ENCODE results near the gene HIP1.
A peak's percentile ranks its signal among the peaks of the same experiment; 100 is the strongest.

The HIP1 gene

DNA sequence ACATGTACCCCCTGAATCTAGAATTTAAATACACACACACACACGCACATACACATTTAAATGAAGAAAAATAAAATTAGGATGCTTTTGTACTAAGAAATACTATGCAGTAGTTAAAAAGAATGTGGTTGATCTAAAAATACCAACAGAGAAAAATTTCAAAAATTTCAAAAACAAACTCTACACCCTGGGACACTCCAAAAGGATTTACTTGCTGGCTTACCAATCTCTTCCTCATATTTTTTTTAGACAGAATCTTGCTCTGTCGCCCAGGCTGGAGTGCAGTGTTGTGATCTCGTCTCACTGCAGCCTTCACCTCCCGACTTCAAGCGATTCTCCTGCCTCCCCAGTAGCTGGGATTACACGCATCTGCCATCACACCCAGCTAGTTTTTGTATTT, 80.9 kb downstream of the HIP1 start:
- H3K27me3 ChIP-seq (ENCODE audit: control insufficient read depth, insufficient read depth, low read length), result no peaks in the 10 kb centered on the region
- H3K36me3 ChIP-seq (ENCODE audit: insufficient read depth, low read length), result peaks cover 14% of the 10 kb centered on the region
- H3K9ac ChIP-seq (ENCODE audit: low read depth, low read length), result peak overlapping the region; percentile 59
- H3K4me1 ChIP-seq (ENCODE audit: control insufficient read depth, insufficient read depth, low read length), result peaks cover 22% of the 10 kb centered on the region
- H3K4me2 ChIP-seq (ENCODE audit: low read length), result peak overlapping the region; percentile 24
- no peaks in the 10 kb centered on the region for H3K9me3 ChIP-seq (replicated peaks; ENCODE audit: low read length)
- no peak overlapping the region for H3K4me3 ChIP-seq (ENCODE audit: low read length)

DNA sequence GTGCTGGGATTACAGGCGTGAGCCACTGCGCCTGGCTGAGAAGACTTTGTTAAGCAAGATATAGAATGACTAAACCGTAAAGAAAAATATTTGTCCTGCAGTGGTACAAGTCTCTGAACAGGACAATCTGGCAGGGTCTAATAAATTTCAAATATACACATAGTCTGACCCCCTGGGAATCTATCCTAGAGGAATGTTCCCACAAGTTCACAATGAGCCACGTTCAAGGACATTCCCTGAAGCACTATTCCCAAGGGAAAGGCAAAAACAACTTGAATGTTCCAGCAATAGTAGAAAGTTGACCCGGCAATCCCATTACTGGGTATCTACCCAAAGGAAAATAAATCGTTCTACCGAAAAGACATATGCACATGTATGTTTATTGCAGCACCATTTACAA, 82.0 kb downstream of the HIP1 start:
- no peak overlapping the region for H3K4me2 ChIP-seq (ENCODE audit: low read length)
- peaks cover 17% of the 10 kb centered on the region for H3K36me3 ChIP-seq (ENCODE audit: insufficient read depth, low read length)
- H3K9ac ChIP-seq (ENCODE audit: low read depth, low read length), result no peak overlapping the region
- no peak overlapping the region for H3K4me3 ChIP-seq (ENCODE audit: low read length)
- peaks cover 19% of the 10 kb centered on the region for H3K4me1 ChIP-seq (ENCODE audit: control insufficient read depth, insufficient read depth, low read length)
- H3K27me3 ChIP-seq (ENCODE audit: control insufficient read depth, insufficient read depth, low read length), result no peaks in the 10 kb centered on the region
- no peaks in the 10 kb centered on the region for H3K9me3 ChIP-seq (replicated peaks; ENCODE audit: low read length)

DNA sequence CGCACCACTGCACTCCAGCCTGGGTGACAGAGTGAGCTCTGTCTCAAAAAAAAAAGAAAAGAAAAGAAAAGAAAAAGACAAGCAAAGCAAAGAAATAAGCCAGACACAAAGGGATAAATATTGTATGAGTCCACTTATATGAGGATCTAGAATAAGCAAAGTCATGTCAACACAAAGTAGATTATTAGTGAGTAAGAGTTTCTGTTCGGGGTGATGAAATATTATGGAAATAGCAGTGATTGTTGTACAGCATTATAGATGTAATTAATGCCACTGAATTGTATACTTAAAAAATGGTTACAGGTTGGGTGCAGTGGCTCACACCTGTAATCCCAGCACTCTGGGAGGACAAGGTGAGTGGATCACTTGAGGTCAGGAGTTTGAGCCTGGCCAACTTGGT, 83.2 kb downstream of the HIP1 start:
- Histone ChIP-seq H3K9me3 (replicated peaks; ENCODE audit: low read length) (no peaks in the 10 kb centered on the region), H3K4me3 (ENCODE audit: low read length) (no peak overlapping the region), H3K4me2 (ENCODE audit: low read length) (no peak overlapping the region), H3K27me3 (ENCODE audit: control insufficient read depth, insufficient read depth, low read length) (no peaks in the 10 kb centered on the region), H3K9ac (ENCODE audit: low read depth, low read length) (no peak overlapping the region), H3K36me3 (ENCODE audit: insufficient read depth, low read length) (peaks cover 17% of the 10 kb centered on the region), H3K4me1 (ENCODE audit: control insufficient read depth, insufficient read depth, low read length) (peaks cover 25% of the 10 kb centered on the region)

DNA sequence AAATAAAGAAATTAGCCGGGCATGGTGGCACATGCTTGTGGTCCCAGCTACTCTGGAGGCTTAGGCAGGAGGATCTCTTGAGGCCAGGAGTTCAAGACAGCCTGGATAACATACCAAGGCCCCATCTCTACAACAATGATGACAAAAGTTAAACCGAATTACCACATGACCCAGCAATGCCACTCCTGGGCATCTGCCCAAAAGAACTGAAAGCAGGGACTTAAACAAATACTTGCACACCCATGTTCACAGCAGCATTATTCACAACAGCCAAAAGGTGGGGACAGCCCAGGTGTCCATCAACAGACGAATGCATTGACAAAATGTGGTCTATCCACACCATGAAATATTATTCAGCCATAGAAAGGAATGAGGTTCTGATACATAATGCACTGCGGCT, 83.9 kb downstream of the HIP1 start:
- no peak overlapping the region for H3K4me2 ChIP-seq (ENCODE audit: low read length)
- H3K36me3 ChIP-seq (ENCODE audit: insufficient read depth, low read length), result peaks cover 17% of the 10 kb centered on the region
- no peak overlapping the region for H3K4me3 ChIP-seq (ENCODE audit: low read length)
- H3K9me3 ChIP-seq (replicated peaks; ENCODE audit: low read length), result no peaks in the 10 kb centered on the region
- peaks cover 32% of the 10 kb centered on the region for H3K4me1 ChIP-seq (ENCODE audit: control insufficient read depth, insufficient read depth, low read length)
- no peaks in the 10 kb centered on the region for H3K27me3 ChIP-seq (ENCODE audit: control insufficient read depth, insufficient read depth, low read length)
- no peak overlapping the region for H3K9ac ChIP-seq (ENCODE audit: low read depth, low read length)

DNA sequence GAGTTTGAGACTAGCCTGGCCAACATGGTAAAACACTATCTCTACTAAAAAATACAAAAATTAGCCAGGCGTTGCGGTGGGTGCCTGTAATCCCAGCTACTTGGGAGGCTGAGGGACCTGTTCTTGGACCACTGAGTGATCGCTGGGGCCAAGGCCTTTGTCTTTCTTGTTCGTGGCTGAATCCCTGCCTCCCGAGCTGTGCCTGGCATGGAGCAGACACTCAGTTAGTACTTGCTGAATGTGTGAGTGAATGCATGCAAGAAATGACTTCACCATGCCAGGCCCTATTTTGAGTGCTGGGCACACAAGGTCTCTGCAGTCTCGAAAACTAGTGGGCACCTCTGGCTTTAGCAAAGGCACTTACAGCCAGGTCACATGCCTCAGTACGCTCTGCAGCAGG, 85.1 kb downstream of the HIP1 start:
- Histone ChIP-seq H3K9ac (ENCODE audit: low read depth, low read length) (no peak overlapping the region), H3K4me1 (ENCODE audit: control insufficient read depth, insufficient read depth, low read length) (peaks cover 29% of the 10 kb centered on the region), H3K4me2 (ENCODE audit: low read length) (no peak overlapping the region), H3K27me3 (ENCODE audit: control insufficient read depth, insufficient read depth, low read length) (no peaks in the 10 kb centered on the region), H3K36me3 (ENCODE audit: insufficient read depth, low read length) (peaks cover 17% of the 10 kb centered on the region), H3K4me3 (ENCODE audit: low read length) (no peak overlapping the region), H3K9me3 (replicated peaks; ENCODE audit: low read length) (no peaks in the 10 kb centered on the region)

DNA sequence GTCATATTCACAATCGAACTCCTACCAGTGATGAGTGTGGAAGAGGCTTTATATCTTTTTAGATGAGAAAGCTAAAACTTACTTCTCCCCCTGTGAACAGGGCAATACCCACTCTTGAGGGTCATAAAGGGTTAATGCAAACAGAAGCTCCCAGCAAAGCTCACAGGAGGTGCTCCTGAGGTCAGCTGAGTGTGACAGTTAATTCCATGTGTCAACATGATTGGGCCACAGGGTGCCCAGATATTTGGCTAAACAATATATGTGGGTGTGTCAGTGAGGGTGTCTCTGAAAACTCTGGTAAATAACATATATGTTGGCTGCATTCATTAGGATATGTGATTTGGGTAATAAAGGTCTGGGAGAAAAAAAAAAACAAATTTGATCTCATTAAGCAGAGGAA, 86.0 kb downstream of the HIP1 start:
- H3K27me3 ChIP-seq (ENCODE audit: control insufficient read depth, insufficient read depth, low read length), result no peaks in the 10 kb centered on the region

DNA sequence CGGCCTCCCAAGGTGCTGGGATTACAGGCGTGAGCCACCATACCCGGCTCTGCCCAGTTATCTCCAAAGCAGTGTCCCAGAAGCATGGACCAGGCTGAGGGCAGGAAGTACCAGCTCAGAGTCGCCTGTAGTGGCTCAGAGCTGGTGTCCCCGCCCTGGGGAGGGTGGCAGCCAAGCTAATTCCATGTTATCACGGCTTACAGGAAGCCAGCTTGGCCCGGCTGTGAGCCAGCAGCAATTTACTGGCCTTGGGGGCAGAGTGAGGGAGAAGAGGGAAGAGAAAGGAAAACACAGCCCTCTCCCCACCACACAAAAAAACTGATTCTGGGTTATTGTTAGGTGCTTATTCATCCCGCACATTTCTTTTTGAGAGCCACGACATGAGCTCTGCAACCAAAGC, 88.1 kb downstream of the HIP1 start:
- no peaks in the 10 kb centered on the region for H3K9me3 ChIP-seq (replicated peaks; ENCODE audit: low read length)
- peaks cover 17% of the 10 kb centered on the region for H3K4me1 ChIP-seq (ENCODE audit: control insufficient read depth, insufficient read depth, low read length)
- no peak overlapping the region for H3K4me3 ChIP-seq (ENCODE audit: low read length)
- no peak overlapping the region for H3K9ac ChIP-seq (ENCODE audit: low read depth, low read length)
- H3K27me3 ChIP-seq (ENCODE audit: control insufficient read depth, insufficient read depth, low read length), result no peaks in the 10 kb centered on the region
- H3K4me2 ChIP-seq (ENCODE audit: low read length), result no peak overlapping the region
- H3K36me3 ChIP-seq (ENCODE audit: insufficient read depth, low read length), result peaks cover 29% of the 10 kb centered on the region

More for the DNA sequence above, 86.0 kb downstream of the HIP1 start:
- Histone ChIP-seq H3K4me2 (ENCODE audit: low read length) (no peak overlapping the region), H3K9ac (ENCODE audit: low read depth, low read length) (no peak overlapping the region), H3K4me1 (ENCODE audit: control insufficient read depth, insufficient read depth, low read length) (peaks cover 21% of the 10 kb centered on the region), H3K36me3 (ENCODE audit: insufficient read depth, low read length) (peaks cover 20% of the 10 kb centered on the region), H3K4me3 (ENCODE audit: low read length) (no peak overlapping the region), H3K9me3 (replicated peaks; ENCODE audit: low read length) (no peaks in the 10 kb centered on the region)

DNA sequence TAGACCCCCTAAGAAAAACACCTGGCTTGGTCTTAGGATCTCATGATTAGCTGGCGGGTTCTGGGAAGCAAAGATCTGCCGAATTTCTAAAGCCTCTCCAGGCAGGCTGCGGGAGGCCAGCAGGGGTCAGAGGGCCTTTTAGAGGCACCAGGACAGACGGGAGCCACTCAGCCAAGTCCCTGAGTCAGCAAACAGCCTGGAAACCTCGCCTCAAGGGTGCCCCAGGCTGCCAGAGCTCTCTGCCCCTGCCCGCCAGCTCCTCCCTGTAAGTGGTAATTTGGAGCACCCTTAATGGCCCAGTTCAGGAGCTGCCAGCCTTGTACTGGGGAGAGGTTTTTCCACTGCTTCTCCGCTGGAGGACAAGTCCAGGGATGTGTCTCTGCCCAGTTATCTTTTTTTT, 88.7 kb downstream of the HIP1 start:
- Histone ChIP-seq H3K9ac (ENCODE audit: low read depth, low read length) (no peak overlapping the region), H3K4me3 (ENCODE audit: low read length) (no peak overlapping the region), H3K4me1 (ENCODE audit: control insufficient read depth, insufficient read depth, low read length) (peaks cover 17% of the 10 kb centered on the region), H3K4me2 (ENCODE audit: low read length) (no peak overlapping the region), H3K9me3 (replicated peaks; ENCODE audit: low read length) (no peaks in the 10 kb centered on the region), H3K27me3 (ENCODE audit: control insufficient read depth, insufficient read depth, low read length) (no peaks in the 10 kb centered on the region), H3K36me3 (ENCODE audit: insufficient read depth, low read length) (peaks cover 29% of the 10 kb centered on the region)

DNA sequence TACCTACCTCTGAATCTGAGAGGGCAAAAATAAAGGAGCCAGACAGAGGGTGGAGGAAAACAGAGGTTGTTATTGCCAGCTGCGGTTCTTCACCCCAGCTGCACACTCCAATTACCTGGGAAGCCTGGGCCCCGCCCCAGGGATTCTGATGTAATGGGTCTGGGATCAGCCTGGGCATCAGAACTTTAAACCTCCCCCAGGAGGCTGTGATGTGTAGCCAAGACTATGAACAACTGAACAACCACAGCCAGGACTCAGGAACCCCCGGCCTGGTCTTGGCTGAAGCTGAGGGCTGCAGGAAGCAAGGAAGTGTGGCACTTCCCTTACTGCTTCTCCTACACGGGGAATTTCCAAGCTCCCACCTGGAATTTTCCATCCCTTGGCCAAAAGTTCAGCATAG, 89.3 kb downstream of the HIP1 start:
- no peaks in the 10 kb centered on the region for H3K27me3 ChIP-seq (ENCODE audit: control insufficient read depth, insufficient read depth, low read length)
- peaks cover 17% of the 10 kb centered on the region for H3K4me1 ChIP-seq (ENCODE audit: control insufficient read depth, insufficient read depth, low read length)
- H3K9me3 ChIP-seq (replicated peaks; ENCODE audit: low read length), result no peaks in the 10 kb centered on the region
- no peak overlapping the region for H3K9ac ChIP-seq (ENCODE audit: low read depth, low read length)
- H3K4me3 ChIP-seq (ENCODE audit: low read length), result no peak overlapping the region
- no peak overlapping the region for H3K4me2 ChIP-seq (ENCODE audit: low read length)
- peaks cover 24% of the 10 kb centered on the region for H3K36me3 ChIP-seq (ENCODE audit: insufficient read depth, low read length)

DNA sequence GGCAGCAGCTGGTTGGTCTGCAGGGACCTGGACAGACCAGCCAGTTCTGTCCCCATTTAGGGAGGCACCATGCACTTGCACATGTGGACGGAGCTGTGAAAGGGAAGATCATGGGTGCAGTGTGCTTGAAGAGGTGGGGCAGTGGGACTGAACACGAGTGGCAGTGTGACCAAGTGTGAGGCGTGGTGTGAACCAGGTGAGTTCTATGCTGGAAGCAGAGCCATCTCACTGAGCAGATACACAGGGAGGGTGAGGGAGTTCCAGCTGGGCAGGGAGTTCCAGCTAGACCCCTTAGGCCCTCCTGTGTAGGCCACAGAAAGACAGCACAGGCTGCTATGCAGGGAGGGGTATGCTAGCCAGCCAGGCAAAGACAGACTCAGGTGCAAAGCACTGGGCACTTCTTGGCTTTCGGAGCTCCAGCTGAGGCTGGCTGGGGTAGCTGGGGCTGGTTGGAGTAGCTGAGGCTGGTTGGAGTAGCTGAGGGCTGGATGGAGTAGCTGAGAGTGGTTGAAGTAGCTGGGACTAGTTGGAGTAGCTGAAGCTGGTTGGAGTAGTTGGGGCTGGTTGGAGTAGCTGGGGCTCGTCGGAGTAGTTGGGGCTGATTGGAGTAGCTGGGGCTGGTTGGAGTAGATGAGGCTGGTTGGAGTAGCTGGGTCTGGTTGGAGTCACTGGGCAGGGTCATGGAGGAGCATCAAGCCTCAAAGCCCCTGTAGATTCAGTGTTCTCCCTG, 90.9 kb downstream of the HIP1 start:
- H3K36me3 ChIP-seq (ENCODE audit: insufficient read depth, low read length), result peaks cover 15% of the 10 kb centered on the region
- H3K4me3 ChIP-seq (ENCODE audit: low read length), result no peak overlapping the region
- H3K4me2 ChIP-seq (ENCODE audit: low read length), result no peak overlapping the region
- peaks cover 17% of the 10 kb centered on the region for H3K4me1 ChIP-seq (ENCODE audit: control insufficient read depth, insufficient read depth, low read length)
- H3K9ac ChIP-seq (ENCODE audit: low read depth, low read length), result no peak overlapping the region
- no peaks in the 10 kb centered on the region for H3K9me3 ChIP-seq (replicated peaks; ENCODE audit: low read length)
- no peaks in the 10 kb centered on the region for H3K27me3 ChIP-seq (ENCODE audit: control insufficient read depth, insufficient read depth, low read length)

DNA sequence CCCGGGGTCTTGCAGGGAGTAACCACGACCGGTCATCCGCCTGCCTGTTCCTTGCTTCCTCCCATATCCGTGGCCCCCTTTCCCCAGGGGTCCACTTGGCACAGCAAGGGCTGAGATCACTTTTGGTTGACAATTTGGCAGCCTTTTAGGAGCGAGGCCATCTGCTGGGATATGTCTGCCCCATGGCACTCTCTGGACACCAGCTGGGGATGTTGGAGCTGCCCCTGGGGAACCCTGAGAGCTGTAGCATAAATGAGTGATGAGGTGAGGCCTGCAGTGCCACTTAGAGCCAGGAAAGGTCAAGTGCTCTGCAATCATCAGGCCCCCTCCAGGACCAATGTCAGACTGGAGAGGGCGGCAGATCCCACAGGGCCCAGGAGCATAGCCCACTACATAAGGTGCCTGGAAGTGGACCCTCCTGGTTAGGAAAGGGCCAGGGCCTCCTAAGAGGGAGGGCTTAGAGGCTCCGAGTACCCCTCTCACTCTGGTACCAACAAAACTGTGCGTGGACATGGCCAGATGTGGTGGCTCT, 92.1 kb downstream of the HIP1 start:
- Histone ChIP-seq H3K4me3 (ENCODE audit: low read length) (no peak overlapping the region), H3K36me3 (ENCODE audit: insufficient read depth, low read length) (peaks cover 12% of the 10 kb centered on the region), H3K9me3 (replicated peaks; ENCODE audit: low read length) (no peaks in the 10 kb centered on the region), H3K9ac (ENCODE audit: low read depth, low read length) (no peak overlapping the region), H3K27me3 (ENCODE audit: control insufficient read depth, insufficient read depth, low read length) (no peaks in the 10 kb centered on the region), H3K4me1 (ENCODE audit: control insufficient read depth, insufficient read depth, low read length) (peaks cover 17% of the 10 kb centered on the region), H3K4me2 (ENCODE audit: low read length) (no peak overlapping the region)

DNA sequence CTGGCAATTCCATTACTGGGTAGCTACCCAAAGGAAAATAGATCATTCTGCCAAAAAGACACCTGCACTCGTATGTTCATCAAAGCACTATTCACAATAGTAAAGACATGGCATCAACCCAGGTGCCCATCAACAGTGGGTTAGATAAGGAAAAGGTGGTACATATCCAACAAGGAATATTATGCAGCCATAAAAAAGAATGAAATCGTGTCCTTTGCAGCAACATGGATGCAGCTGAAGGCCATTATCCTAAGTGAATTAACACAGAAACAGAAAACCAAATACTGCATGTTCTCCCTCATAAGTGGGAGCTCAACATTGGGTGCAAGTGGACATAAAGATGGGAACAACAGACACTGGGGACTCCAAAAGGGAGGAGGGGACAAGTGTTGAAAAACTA, 93.2 kb downstream of the HIP1 start:
- Histone ChIP-seq H3K9ac (ENCODE audit: low read depth, low read length) (no peak overlapping the region), H3K9me3 (replicated peaks; ENCODE audit: low read length) (no peaks in the 10 kb centered on the region), H3K4me2 (ENCODE audit: low read length) (no peak overlapping the region)

More for the DNA sequence above, 93.2 kb downstream of the HIP1 start:
- H3K4me1 ChIP-seq (ENCODE audit: control insufficient read depth, insufficient read depth, low read length), result peaks cover 11% of the 10 kb centered on the region
- no peak overlapping the region for H3K4me3 ChIP-seq (ENCODE audit: low read length)
- H3K36me3 ChIP-seq (ENCODE audit: insufficient read depth, low read length), result peaks cover 12% of the 10 kb centered on the region
- no peaks in the 10 kb centered on the region for H3K27me3 ChIP-seq (ENCODE audit: control insufficient read depth, insufficient read depth, low read length)
